Measurements from ENCODE around the gene MACROH2A1. TPM values are rescaled to one million over a fixed set of nuclear protein-coding genes. Genes with fewer than 3 reads are reported as not detected.

Gene MACROH2A1
- total and polyA plus RNA-seq, 10 of the 15 experiments (the other 5 are each of a cell fraction or from before 2014, with no cell fraction given) = 45.7 to 230 (median 196) TPM

GRCh38 chr5:135371622-135372232, 27.3 kb downstream of the MACROH2A1 start (continued):
- TF ChIP-seq MYB (IDR thresholded peaks at IDR 0.05; ENCODE audit: borderline replicate concordance, low read depth, low read length) (no peak), RAD21 (IDR thresholded peaks at IDR 0.05; ENCODE audit: insufficient read depth, low read depth, low read length) (no peak), ZSCAN29 (IDR thresholded peaks at IDR 0.05) (no peak), IKZF2 (IDR thresholded peaks at IDR 0.05) (no peak), EGR1 (IDR thresholded peaks at IDR 0.05; ENCODE audit: borderline replicate concordance in 1 of 2, low read depth in 2 of 2, low read length in 2 of 2) (no peak), E2F4 (IDR thresholded peaks at IDR 0.05; ENCODE audit: low read depth, low read length) (no peak), PKNOX1 (IDR thresholded peaks at IDR 0.05) (no peak), NFIC (IDR thresholded peaks at IDR 0.05; ENCODE audit: low read depth, low read length) (no peak), JUNB (IDR thresholded peaks at IDR 0.05) (no peak), E2F8 (IDR thresholded peaks at IDR 0.05; ENCODE audit: low read depth, partially characterized antibody) (no peak), BACH1 (IDR thresholded peaks at IDR 0.05; ENCODE audit: borderline replicate concordance) (no peak), ZBTB33 (IDR thresholded peaks at IDR 0.05) (no peak)
